H1 (cell line): Measurements from ENCODE around the gene MED12L.

ENCODE experiments used
- MAFK ChIP-seq: IDR thresholded peaks from 2 replicates; pipeline ENCODE4 v1.6.1; 2012; ENCODE audit warnings: low read depth, mild to moderate bottlenecking, improper control_type of control experiment, low read length
- POLR2A ChIP-seq, 2 experiments: IDR thresholded peaks; 1 replicate in 1 of 2; 2 replicates in 1 of 2; pipeline ENCODE4 v1.6.1; 2011; ENCODE audit warnings: low read depth in 2 of 2, low read length in 2 of 2, mild to moderate bottlenecking in 2 of 2; ENCODE audit errors: control extremely low read depth in 1 of 2
- RBBP5 ChIP-seq: IDR thresholded peaks from 2 replicates; pipeline ENCODE4 v1.7.1; 2012; ENCODE audit warnings: low read depth, mild to moderate bottlenecking, inconsistent platforms, low read length, moderate library complexity, borderline replicate concordance
- SP2 ChIP-seq: IDR thresholded peaks from 2 replicates; pipeline ENCODE4 v1.6.1; 2012; ENCODE audit warnings: mild to moderate bottlenecking, low read length, inconsistent platforms
- TF ChIP-seq, protein P1 (sequence below), 3 experiments: IDR thresholded peaks; 1 replicate in 2 of 3; 2 replicates in 1 of 3; pipeline versions ENCODE4 v1.5.1 to v1.6.1; 2011; ENCODE audit warnings: low read length in 3 of 3, mild to moderate bottlenecking in 3 of 3, inconsistent platforms in 2 of 3, low read depth in 1 of 3, moderate library complexity in 1 of 3; ENCODE audit not compliant: insufficient read depth in 1 of 3; ENCODE audit errors: control extremely low read depth in 1 of 3

DNA sequence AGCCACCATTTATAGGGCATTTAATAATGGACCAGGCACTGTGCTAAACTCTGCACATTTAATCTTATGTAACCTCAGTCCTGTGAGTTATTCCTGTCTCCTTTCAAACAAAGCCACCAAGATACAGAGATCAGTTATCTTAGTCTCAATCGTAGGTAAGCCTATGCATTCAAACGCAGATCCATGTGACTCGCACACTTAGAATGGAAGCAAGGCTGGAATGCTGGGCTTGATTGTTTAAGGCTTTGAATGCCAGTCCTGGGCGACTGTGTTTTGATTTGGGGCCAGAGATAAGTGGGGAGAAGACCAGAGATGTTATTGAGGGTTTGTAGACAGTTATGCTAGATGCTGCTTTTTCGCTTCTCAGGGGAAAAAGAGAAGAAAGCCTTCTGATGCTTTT is 22.2 kb downstream of the MED12L start:
- TF ChIP-seq, protein P1, sequence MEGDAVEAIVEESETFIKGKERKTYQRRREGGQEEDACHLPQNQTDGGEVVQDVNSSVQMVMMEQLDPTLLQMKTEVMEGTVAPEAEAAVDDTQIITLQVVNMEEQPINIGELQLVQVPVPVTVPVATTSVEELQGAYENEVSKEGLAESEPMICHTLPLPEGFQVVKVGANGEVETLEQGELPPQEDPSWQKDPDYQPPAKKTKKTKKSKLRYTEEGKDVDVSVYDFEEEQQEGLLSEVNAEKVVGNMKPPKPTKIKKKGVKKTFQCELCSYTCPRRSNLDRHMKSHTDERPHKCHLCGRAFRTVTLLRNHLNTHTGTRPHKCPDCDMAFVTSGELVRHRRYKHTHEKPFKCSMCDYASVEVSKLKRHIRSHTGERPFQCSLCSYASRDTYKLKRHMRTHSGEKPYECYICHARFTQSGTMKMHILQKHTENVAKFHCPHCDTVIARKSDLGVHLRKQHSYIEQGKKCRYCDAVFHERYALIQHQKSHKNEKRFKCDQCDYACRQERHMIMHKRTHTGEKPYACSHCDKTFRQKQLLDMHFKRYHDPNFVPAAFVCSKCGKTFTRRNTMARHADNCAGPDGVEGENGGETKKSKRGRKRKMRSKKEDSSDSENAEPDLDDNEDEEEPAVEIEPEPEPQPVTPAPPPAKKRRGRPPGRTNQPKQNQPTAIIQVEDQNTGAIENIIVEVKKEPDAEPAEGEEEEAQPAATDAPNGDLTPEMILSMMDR (IDR thresholded peaks at IDR 0.05; ENCODE audit: control extremely low read depth in 1 of 3, insufficient read depth in 1 of 3, low read depth in 1 of 3, low read length in 3 of 3): no peak
- TF ChIP-seq POLR2A (IDR thresholded peaks at IDR 0.05; ENCODE audit: control extremely low read depth in 1 of 2, low read depth in 2 of 2, low read length in 2 of 2) (no peak), SP2 (no peak), MAFK (no peak), RBBP5 (no peak)
